ENCODE data around the gene TMEM272. TPM values are rescaled to one million over a fixed set of nuclear protein-coding genes. Genes with fewer than 3 reads are reported as not detected.

Gene TMEM272
- total RNA-seq, 1 experiment from 2014 or later, result 0.14 TPM

DNA sequence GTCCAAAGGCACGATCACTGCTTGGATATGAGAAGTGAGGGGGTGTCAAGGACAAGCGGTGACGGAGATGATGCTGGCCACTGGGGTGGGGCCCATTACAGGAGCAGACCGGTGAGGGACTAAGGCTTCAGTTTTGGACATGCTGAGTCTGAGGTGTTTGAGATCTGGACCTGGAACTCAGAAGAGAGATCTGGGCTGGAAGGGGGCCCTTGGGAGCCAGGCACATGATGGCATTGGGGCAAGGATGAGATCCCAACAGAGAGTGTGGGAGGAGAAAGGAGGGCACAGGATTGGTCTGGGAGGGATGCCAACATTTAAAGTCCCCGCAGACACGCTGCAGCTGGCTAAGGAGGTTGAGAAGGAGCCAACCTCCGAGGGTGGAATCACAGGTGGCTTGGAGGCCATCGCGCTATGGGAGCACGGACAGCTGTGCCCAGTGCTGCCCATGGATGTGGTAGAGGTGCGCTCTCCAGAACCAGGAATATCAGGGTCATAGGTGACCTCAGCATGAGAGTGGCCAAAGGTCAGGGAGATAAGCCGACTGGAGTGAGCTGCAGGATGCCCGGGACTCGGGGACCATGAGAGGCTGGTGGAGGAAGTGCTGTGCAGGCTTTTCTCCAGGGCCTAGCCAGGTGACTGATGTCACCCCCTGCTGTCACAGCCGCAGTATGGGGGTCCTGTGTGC is 62.8 kb downstream of the TMEM272 start:
- BruUV-seq (replicated peaks), result no TSS peak
- Histone ChIP-seq H3K4me1 (peaks cover 10% of the 10 kb centered on the region; the same call in 1 of the 2 replicates), H3K36me3 (ENCODE audit: control insufficient read depth, insufficient read depth, low read length) (no peaks in the 10 kb centered on the region), H3K27me3 (replicated peaks; ENCODE audit: control insufficient read depth, insufficient read depth, low read length) (no peaks in the 10 kb centered on the region), H3K9me3 (no peaks in the 10 kb centered on the region), H3K4me3 (ENCODE audit: low read depth, low read length) (no peak overlapping the region)
- Mint-ChIP-seq H3K4me1 (ENCODE audit: low read depth, unreplicated experiment) (peaks cover 11% of the 10 kb centered on the region), H3K27me3 (ENCODE audit: insufficient read depth, unreplicated experiment) (no peaks in the 10 kb centered on the region), H3K36me3 (ENCODE audit: insufficient read depth, unreplicated experiment) (no peaks in the 10 kb centered on the region), H3K9me3 (ENCODE audit: unreplicated experiment) (no peaks in the 10 kb centered on the region), H3K4me3 (ENCODE audit: unreplicated experiment) (no peak overlapping the region), H3K27ac (ENCODE audit: unreplicated experiment) (no peak overlapping the region)
- POLR2A ChIA-PET, result no interaction called here
- TF ChIP-seq, protein P1, sequence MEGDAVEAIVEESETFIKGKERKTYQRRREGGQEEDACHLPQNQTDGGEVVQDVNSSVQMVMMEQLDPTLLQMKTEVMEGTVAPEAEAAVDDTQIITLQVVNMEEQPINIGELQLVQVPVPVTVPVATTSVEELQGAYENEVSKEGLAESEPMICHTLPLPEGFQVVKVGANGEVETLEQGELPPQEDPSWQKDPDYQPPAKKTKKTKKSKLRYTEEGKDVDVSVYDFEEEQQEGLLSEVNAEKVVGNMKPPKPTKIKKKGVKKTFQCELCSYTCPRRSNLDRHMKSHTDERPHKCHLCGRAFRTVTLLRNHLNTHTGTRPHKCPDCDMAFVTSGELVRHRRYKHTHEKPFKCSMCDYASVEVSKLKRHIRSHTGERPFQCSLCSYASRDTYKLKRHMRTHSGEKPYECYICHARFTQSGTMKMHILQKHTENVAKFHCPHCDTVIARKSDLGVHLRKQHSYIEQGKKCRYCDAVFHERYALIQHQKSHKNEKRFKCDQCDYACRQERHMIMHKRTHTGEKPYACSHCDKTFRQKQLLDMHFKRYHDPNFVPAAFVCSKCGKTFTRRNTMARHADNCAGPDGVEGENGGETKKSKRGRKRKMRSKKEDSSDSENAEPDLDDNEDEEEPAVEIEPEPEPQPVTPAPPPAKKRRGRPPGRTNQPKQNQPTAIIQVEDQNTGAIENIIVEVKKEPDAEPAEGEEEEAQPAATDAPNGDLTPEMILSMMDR (IDR thresholded peaks at IDR 0.05; ENCODE audit: insufficient read depth in 1 of 2, low read depth in 1 of 2, low read length in 1 of 2, severe bottlenecking in 1 of 2, unreplicated experiment in 1 of 2), result no peak
- no peak for DNase-seq
- intact Hi-C loops (cut with micrococcal nuclease; ENCODE audit: unreplicated experiment), result loop anchor here (5.0 kb wide), 2 partner anchors 190 to 330 kb away; partner anchors contain the start of gene INTS6
- CTCF ChIA-PET, result no interaction called here

DNA sequence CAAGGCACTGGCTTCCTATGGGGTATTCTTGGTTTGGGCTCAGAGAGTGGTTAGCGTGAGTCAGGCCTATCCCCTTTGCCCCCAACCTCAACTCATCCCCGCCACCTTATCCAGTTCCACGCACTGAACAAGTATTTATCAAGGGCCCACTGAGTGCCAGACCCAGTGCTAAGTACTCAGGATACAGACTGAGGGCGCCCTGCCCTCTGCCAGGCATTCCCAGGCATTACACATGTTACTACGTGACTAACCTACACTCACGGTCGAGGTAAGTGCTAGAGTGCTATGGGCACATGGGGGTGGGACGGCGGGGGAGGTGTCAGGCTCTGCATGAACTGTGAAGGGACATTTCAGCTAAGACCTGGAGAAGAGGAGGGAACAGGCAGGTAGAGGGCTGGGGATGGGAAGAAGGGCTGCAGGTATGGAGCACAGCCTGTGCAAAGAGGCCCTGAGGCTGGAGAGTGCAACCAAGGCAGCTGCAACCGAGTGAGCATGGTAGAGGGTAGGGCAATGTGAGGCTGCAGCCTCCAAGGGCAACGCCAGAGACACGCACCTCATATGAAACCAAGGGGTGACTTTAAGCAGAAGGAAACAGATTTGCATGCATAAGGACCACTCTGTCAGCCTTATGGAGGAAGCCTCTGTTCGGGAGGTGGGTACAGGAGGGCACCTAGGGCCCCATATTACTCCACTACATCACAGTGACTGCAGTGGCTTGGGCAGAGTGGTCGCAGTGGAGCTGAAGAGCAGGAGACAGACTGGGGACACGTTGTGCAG is 63.5 kb downstream of the TMEM272 start:
- H3K4me1 Mint-ChIP-seq (ENCODE audit: low read depth, unreplicated experiment), result peaks cover 11% of the 10 kb centered on the region
- no peaks in the 10 kb centered on the region for H3K27me3 ChIP-seq (replicated peaks; ENCODE audit: control insufficient read depth, insufficient read depth, low read length)
- ChIA-PET POLR2A (no interaction called here), CTCF (interaction anchor here (0.5 kb wide), 1 partner anchor 17 kb away, joined by 3 read pairs; no protein-coding TSS in a partner anchor)
- H3K27ac Mint-ChIP-seq (ENCODE audit: unreplicated experiment), result no peak overlapping the region
- no TSS peak for BruUV-seq (replicated peaks)
- no peak for DNase-seq
- H3K9me3 ChIP-seq, result no peaks in the 10 kb centered on the region
- peaks cover 10% of the 10 kb centered on the region; the same call in 1 of the 2 replicates for H3K4me1 ChIP-seq
- no peak overlapping the region for H3K4me3 ChIP-seq (ENCODE audit: low read depth, low read length)
- TF ChIP-seq, protein P1 (IDR thresholded peaks at IDR 0.05; ENCODE audit: insufficient read depth in 1 of 2, low read depth in 1 of 2, low read length in 1 of 2, severe bottlenecking in 1 of 2, unreplicated experiment in 1 of 2), result peak; percentile 18 to 23
- intact Hi-C loops (cut with micrococcal nuclease; ENCODE audit: unreplicated experiment), result loop anchor here (5.0 kb wide), 2 partner anchors 189 to 329 kb away; partner anchors contain the start of gene INTS6
- H3K36me3 ChIP-seq (ENCODE audit: control insufficient read depth, insufficient read depth, low read length), result no peaks in the 10 kb centered on the region
- H3K36me3 Mint-ChIP-seq (ENCODE audit: insufficient read depth, unreplicated experiment), result no peaks in the 10 kb centered on the region
- no peaks in the 10 kb centered on the region for H3K27me3 Mint-ChIP-seq (ENCODE audit: insufficient read depth, unreplicated experiment)
- H3K4me3 Mint-ChIP-seq (ENCODE audit: unreplicated experiment), result no peak overlapping the region
- H3K9me3 Mint-ChIP-seq (ENCODE audit: unreplicated experiment), result no peaks in the 10 kb centered on the region

DNA sequence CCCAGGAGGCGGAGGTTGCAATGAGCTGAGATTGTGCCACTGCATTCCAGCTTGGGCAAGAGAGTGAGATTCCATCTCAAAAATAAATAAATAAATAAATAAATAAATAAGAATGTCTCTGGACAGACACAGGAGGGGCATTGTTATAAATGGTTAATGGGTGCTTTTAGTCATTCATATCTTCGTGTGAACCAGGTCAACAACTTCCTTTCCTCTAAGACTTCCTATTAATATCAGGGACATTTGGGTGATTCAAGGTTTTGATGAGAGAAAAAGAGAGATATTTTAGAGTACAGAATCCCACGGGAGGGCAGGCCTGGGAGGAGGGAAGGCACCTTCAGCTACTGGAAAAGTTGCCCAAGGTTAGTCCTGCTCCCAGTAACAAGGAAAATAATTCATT is 64.9 kb downstream of the TMEM272 start:
- Histone ChIP-seq H3K9me3 (no peaks in the 10 kb centered on the region), H3K4me3 (ENCODE audit: low read depth, low read length) (no peak overlapping the region), H3K4me1 (peaks cover 10% of the 10 kb centered on the region; the same call in 1 of the 2 replicates), H3K36me3 (ENCODE audit: control insufficient read depth, insufficient read depth, low read length) (no peaks in the 10 kb centered on the region), H3K27me3 (replicated peaks; ENCODE audit: control insufficient read depth, insufficient read depth, low read length) (no peaks in the 10 kb centered on the region)
- Mint-ChIP-seq H3K4me1 (ENCODE audit: low read depth, unreplicated experiment) (peaks cover 11% of the 10 kb centered on the region), H3K27me3 (ENCODE audit: insufficient read depth, unreplicated experiment) (no peaks in the 10 kb centered on the region), H3K27ac (ENCODE audit: unreplicated experiment) (no peak overlapping the region), H3K9me3 (ENCODE audit: unreplicated experiment) (no peaks in the 10 kb centered on the region), H3K4me3 (ENCODE audit: unreplicated experiment) (no peak overlapping the region), H3K36me3 (ENCODE audit: insufficient read depth, unreplicated experiment) (no peaks in the 10 kb centered on the region)
- no TSS peak for BruUV-seq (replicated peaks)
- CTCF ChIA-PET, result no interaction called here
- TF ChIP-seq, protein P1 (IDR thresholded peaks at IDR 0.05; ENCODE audit: insufficient read depth in 1 of 2, low read depth in 1 of 2, low read length in 1 of 2, severe bottlenecking in 1 of 2, unreplicated experiment in 1 of 2), result no peak
- POLR2A ChIA-PET, result no interaction called here
- intact Hi-C loops (cut with micrococcal nuclease; ENCODE audit: unreplicated experiment), result loop anchor here (5.0 kb wide), 2 partner anchors 188 to 328 kb away; partner anchors contain the start of gene INTS6
- no peak for DNase-seq
